Neural progenitor cell (in vitro differentiated cells): ENCODE results near the gene CERS3. TPM values are rescaled to one million over a fixed set of nuclear protein-coding genes. Genes with fewer than 3 reads are reported as not detected.

Experiments
- DNase-seq: peaks from one replicate; pipeline ENCODE4 v3.0.0-alpha.2; 2016; ENCODE audit warnings: low spot score
- H2AFZ ChIP-seq: fragments of 200-600 bp; sonication (generic); replicated peaks from 2 replicates; pipeline ENCODE4 v1.6.1; 2016; ENCODE audit warnings: antibody characterized with exemption
- H3F3A ChIP-seq: fragments of 200-600 bp; sonication (generic); 2 replicates; pipeline ENCODE4 v1.6.1; 2016; ENCODE audit warnings: antibody characterized with exemption, low read depth
- H3K27ac ChIP-seq: fragments of 200-600 bp; sonication (generic); 2 replicates; pipeline ENCODE4 v1.5.1; 2016; ENCODE audit warnings: mild to moderate bottlenecking
- H3K27me3 ChIP-seq: fragments of 200-600 bp; sonication (generic); 2 replicates; pipeline ENCODE4 v1.6.1; 2016; ENCODE audit warnings: mild to moderate bottlenecking, moderate library complexity
- H3K36me3 ChIP-seq: fragments of 200-600 bp; sonication (generic); 2 replicates; pipeline ENCODE4 v1.5.1; 2016
- H3K4me1 ChIP-seq: fragments of 200-600 bp; sonication (generic); 2 replicates; pipeline ENCODE4 v1.6.1; 2016; ENCODE audit warnings: mixed run types
- H3K4me2 ChIP-seq: fragments of 200-600 bp; sonication (generic); 2 replicates; pipeline ENCODE4 v1.6.1; 2016
- H3K4me3 ChIP-seq: fragments of 200-600 bp; sonication (generic); 2 replicates; pipeline ENCODE4 v1.5.1; 2016
- H3K79me2 ChIP-seq: fragments of 200-600 bp; sonication (generic); 2 replicates; pipeline ENCODE4 v1.6.1; 2016; ENCODE audit warnings: low read depth
- H3K9ac ChIP-seq: fragments of 200-600 bp; sonication (generic); 2 replicates; pipeline ENCODE4 v1.6.1; 2016
- H3K9me3 ChIP-seq: fragments of 200-600 bp; sonication (generic); 2 replicates; pipeline ENCODE4 v1.5.1; 2016; ENCODE audit warnings: low read depth
- H4K20me1 ChIP-seq: fragments of 200-600 bp; sonication (generic); 2 replicates; pipeline ENCODE4 v1.6.1; 2016; ENCODE audit warnings: low read depth
- H3K27ac Mint-ChIP-seq: 3 replicates; pipeline ENCODE4 v1.8.0; 2021; ENCODE audit warnings: mixed read lengths
- H3K27me3 Mint-ChIP-seq: 2 replicates; pipeline ENCODE4 v1.8.0; 2022; ENCODE audit warnings: low read depth, mild to moderate bottlenecking, inconsistent platforms, moderate library complexity, mixed read lengths; ENCODE audit not compliant: insufficient read depth
- H3K36me3 Mint-ChIP-seq: 3 replicates; pipeline ENCODE4 v1.8.0; 2021; ENCODE audit warnings: mixed read lengths
- H3K4me1 Mint-ChIP-seq: 3 replicates; pipeline ENCODE4 v1.8.0; 2021; ENCODE audit warnings: mixed read lengths
- H3K4me3 Mint-ChIP-seq: 3 replicates; pipeline ENCODE4 v1.8.0; 2021; ENCODE audit warnings: mild to moderate bottlenecking, moderate library complexity, mixed read lengths
- H3K9me3 Mint-ChIP-seq: 3 replicates; pipeline ENCODE4 v1.8.0; 2020; ENCODE audit warnings: mixed read lengths
- CTCF ChIP-seq: fragments of 200-600 bp; sonication (generic); IDR thresholded peaks from 2 replicates; pipeline ENCODE4 v1.5.1; 2017; ENCODE audit warnings: antibody characterized with exemption, mild to moderate bottlenecking
- EZH2 ChIP-seq: fragments of 200-600 bp; sonication (generic); IDR thresholded peaks from 2 replicates; pipeline ENCODE4 v1.6.1; 2017; ENCODE audit warnings: antibody characterized with exemption, mild to moderate bottlenecking, moderate library complexity
- EZH2phosphoT487 ChIP-seq: fragments of 200-600 bp; sonication (generic); IDR thresholded peaks from 2 replicates; pipeline ENCODE4 v1.6.1; 2017; ENCODE audit warnings: antibody characterized with exemption
- total RNA-seq: library from RNA; depleted of rRNA; stranded (reverse); fragments of >200 nt; gene quantifications from 2 replicates; pipeline ENCODE4 v1.2.3, GENCODE V29; 2015; ENCODE audit warnings: low replicate concordance

Gene CERS3
- total RNA-seq, 1 donor from 2014 or later, result not detected

- Histone ChIP-seq H3K4me1 (no peaks in the 10 kb centered on the region), H3K79me2 (no peaks in the 10 kb centered on the region), H2AFZ (no peak overlapping the region), H3K4me3 (no peak overlapping the region), H3K9me3 (no peaks in the 10 kb centered on the region), H4K20me1 (no peaks in the 10 kb centered on the region), H3K27ac (no peak overlapping the region), H3K9ac (no peak overlapping the region), H3K4me2 (no peak overlapping the region), H3K27me3 (no peaks in the 10 kb centered on the region), H3K36me3 (no peaks in the 10 kb centered on the region), H3F3A (no peaks in the 10 kb centered on the region)
- H3K27ac Mint-ChIP-seq, result no peak overlapping the region
- peaks cover 4% of the 10 kb centered on the region for H3K9me3 Mint-ChIP-seq
- no peak overlapping the region for H3K4me3 Mint-ChIP-seq
- H3K4me1 Mint-ChIP-seq, result no peaks in the 10 kb centered on the region
- DNase-seq, result no peak
- H3K27me3 Mint-ChIP-seq, result peaks cover 7% of the 10 kb centered on the region
- TF ChIP-seq CTCF, result no peak
- no peak for TF ChIP-seq EZH2
- TF ChIP-seq EZH2phosphoT487, result no peak
- H3K36me3 Mint-ChIP-seq, result no peaks in the 10 kb centered on the region
Observed at GRCh38 chr15:100521907-100522306, 6.8 kb downstream of the CERS3 start.

- Histone ChIP-seq H3K27ac (no peak overlapping the region), H3K9me3 (no peaks in the 10 kb centered on the region), H2AFZ (no peak overlapping the region), H3K79me2 (no peaks in the 10 kb centered on the region), H3K27me3 (no peaks in the 10 kb centered on the region), H3K4me3 (no peak overlapping the region), H3K4me2 (no peak overlapping the region), H3K4me1 (peaks cover 3% of the 10 kb centered on the region), H3K36me3 (no peaks in the 10 kb centered on the region), H4K20me1 (no peaks in the 10 kb centered on the region), H3F3A (no peaks in the 10 kb centered on the region), H3K9ac (no peak overlapping the region)
- no peak for DNase-seq
- Mint-ChIP-seq H3K36me3 (no peaks in the 10 kb centered on the region), H3K9me3 (peaks cover 4% of the 10 kb centered on the region), H3K4me3 (no peak overlapping the region), H3K4me1 (no peaks in the 10 kb centered on the region), H3K27me3 (peaks cover 7% of the 10 kb centered on the region), H3K27ac (no peak overlapping the region)
- no peak for TF ChIP-seq CTCF
- no peak for TF ChIP-seq EZH2phosphoT487
- no peak for TF ChIP-seq EZH2
Observed at GRCh38 chr15:100520132-100520921, 8.4 kb downstream of the CERS3 start.

GRCh38 chr15:100517846-100518245, 10.9 kb downstream of the CERS3 start:
- no peak overlapping the region for H3K4me3 ChIP-seq
- H3F3A ChIP-seq, result no peaks in the 10 kb centered on the region
- DNase-seq, result no peak
- H3K9ac ChIP-seq, result no peak overlapping the region
- no peak overlapping the region for H3K27ac Mint-ChIP-seq
- no peak for TF ChIP-seq CTCF
- no peak for TF ChIP-seq EZH2phosphoT487
- TF ChIP-seq EZH2, result no peak
- H3K79me2 ChIP-seq, result no peaks in the 10 kb centered on the region
- H3K27ac ChIP-seq, result no peak overlapping the region
- H3K4me2 ChIP-seq, result no peak overlapping the region
- no peaks in the 10 kb centered on the region for H3K36me3 ChIP-seq
- peaks cover 3% of the 10 kb centered on the region for H3K4me1 ChIP-seq
- no peak overlapping the region for H2AFZ ChIP-seq
- H3K4me3 Mint-ChIP-seq, result no peak overlapping the region
- H3K36me3 Mint-ChIP-seq, result no peaks in the 10 kb centered on the region
- H3K9me3 ChIP-seq, result no peaks in the 10 kb centered on the region
- no peaks in the 10 kb centered on the region for H3K4me1 Mint-ChIP-seq
- peaks cover under 1% of the 10 kb centered on the region for H3K9me3 Mint-ChIP-seq
- H4K20me1 ChIP-seq, result no peaks in the 10 kb centered on the region
- H3K27me3 Mint-ChIP-seq, result peaks cover 11% of the 10 kb centered on the region
- no peaks in the 10 kb centered on the region for H3K27me3 ChIP-seq
